DND-41 (cell line): ENCODE data around the gene LMNTD2.

ENCODE experiments used
- ATAC-seq: fragments of 200-7000 bp; cut with Tn5 transposase; 3 replicates; pipeline ENCODE4 v1.9.1; 2021; ENCODE audit warnings: low read depth; ENCODE audit not compliant: insufficient read depth
- DNase-seq: peaks from one replicate; pipeline ENCODE4 v3.0.0-alpha.2; 2020
- H2AFZ ChIP-seq: 2 replicates; pipeline ENCODE4 v1.6.0; 2012; ENCODE audit warnings: low read depth, low read length
- H3K27ac ChIP-seq: 2 replicates; pipeline ENCODE4 v1.5.1; 2012; ENCODE audit warnings: low read length, inconsistent platforms
- H3K27me3 ChIP-seq: fragments of 200-600 bp; sonication (generic); 2 replicates; pipeline ENCODE4 v1.6.0; 2012; ENCODE audit warnings: low read length, mild to moderate bottlenecking, inconsistent platforms; ENCODE audit not compliant: insufficient read depth, poor library complexity
- H3K36me3 ChIP-seq: 2 replicates; pipeline ENCODE4 v1.5.1; 2012; ENCODE audit warnings: low read length, inconsistent platforms; ENCODE audit not compliant: insufficient read depth
- H3K4me1 ChIP-seq: 2 replicates; pipeline ENCODE4 v1.5.1; 2012; ENCODE audit warnings: mild to moderate bottlenecking, low read length; ENCODE audit not compliant: insufficient read depth
- H3K4me2 ChIP-seq: 2 replicates; pipeline ENCODE4 v1.6.0; 2012; ENCODE audit warnings: mild to moderate bottlenecking, moderate library complexity, low read length, inconsistent platforms; ENCODE audit not compliant: insufficient read depth
- H3K4me3 ChIP-seq, 2 experiments: fragments of 200-600 bp in 1 of 2; shearing (Covaris generic) in 1 of 2; 2 replicates each; pipeline ENCODE4 v1.5.1; 2012 to 2016; ENCODE audit warnings: inconsistent platforms in 2 of 2, low read length in 2 of 2, mild to moderate bottlenecking in 2 of 2, low read depth in 1 of 2, moderate library complexity in 1 of 2
- H3K79me2 ChIP-seq: 2 replicates; pipeline ENCODE4 v1.6.0; 2012; ENCODE audit warnings: low read length, inconsistent platforms; ENCODE audit not compliant: insufficient read depth
- H3K9ac ChIP-seq: 2 replicates; pipeline ENCODE4 v1.6.0; 2012; ENCODE audit warnings: low read depth, mild to moderate bottlenecking, inconsistent platforms, low read length, moderate library complexity
- H3K9me3 ChIP-seq: 2 replicates; pipeline ENCODE4 v1.5.1; 2012; ENCODE audit warnings: low read length, moderate library complexity, mild to moderate bottlenecking, inconsistent platforms; ENCODE audit not compliant: insufficient read depth, severe bottlenecking
- H4K20me1 ChIP-seq: 2 replicates; pipeline ENCODE4 v1.6.0; 2012; ENCODE audit warnings: low read length; ENCODE audit not compliant: insufficient read depth
- CTCF ChIP-seq: IDR thresholded peaks from 2 replicates; pipeline ENCODE4 v1.5.1; 2012; ENCODE audit warnings: borderline replicate concordance, low read length, moderate library complexity, mild to moderate bottlenecking; ENCODE audit not compliant: poor library complexity, severe bottlenecking; ENCODE audit errors: extremely low read depth
- EZH2 ChIP-seq: IDR thresholded peaks from 3 replicates; pipeline ENCODE4 v1.6.1; 2012; ENCODE audit warnings: borderline replicate concordance, low read depth, mild to moderate bottlenecking, moderate library complexity, low read length, inconsistent platforms; ENCODE audit not compliant: severe bottlenecking

Gene LMNTD2

DNA sequence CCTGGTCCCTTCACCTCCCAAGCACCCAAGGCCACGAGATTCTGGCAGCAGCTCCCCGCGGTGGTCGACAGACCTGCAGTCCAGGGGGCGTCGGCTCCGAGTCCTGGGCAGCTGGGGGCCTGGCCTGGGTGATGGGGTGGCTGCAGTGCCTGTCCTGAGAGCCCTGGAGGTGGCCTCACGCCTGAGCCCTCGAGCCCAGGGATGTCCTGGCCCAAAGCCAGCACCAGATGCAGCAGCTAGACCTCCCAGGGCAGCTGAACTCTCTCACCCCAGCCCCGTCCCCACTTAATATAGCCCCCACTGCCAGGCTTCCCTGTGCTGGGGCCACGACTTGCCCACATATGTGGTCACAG lies 6.6 kb downstream of the LMNTD2 start:
- no peak overlapping the region for H3K9ac ChIP-seq
- no peaks in the 10 kb centered on the region for H3K9me3 ChIP-seq
- H3K4me1 ChIP-seq: peaks cover 15% of the 10 kb centered on the region
- H4K20me1 ChIP-seq: no peaks in the 10 kb centered on the region
- H3K4me2 ChIP-seq: no peak overlapping the region
- no peaks in the 10 kb centered on the region for H3K27me3 ChIP-seq
- TF ChIP-seq CTCF (no peak), EZH2 (no peak)
- no peak overlapping the region for H2AFZ ChIP-seq
- no peak for DNase-seq
- no peaks in the 10 kb centered on the region for H3K36me3 ChIP-seq
- no peak overlapping the region for H3K27ac ChIP-seq
- no peak overlapping the region for H3K4me3 ChIP-seq
- no peaks in the 10 kb centered on the region for H3K79me2 ChIP-seq
- no peak for ATAC-seq

DNA sequence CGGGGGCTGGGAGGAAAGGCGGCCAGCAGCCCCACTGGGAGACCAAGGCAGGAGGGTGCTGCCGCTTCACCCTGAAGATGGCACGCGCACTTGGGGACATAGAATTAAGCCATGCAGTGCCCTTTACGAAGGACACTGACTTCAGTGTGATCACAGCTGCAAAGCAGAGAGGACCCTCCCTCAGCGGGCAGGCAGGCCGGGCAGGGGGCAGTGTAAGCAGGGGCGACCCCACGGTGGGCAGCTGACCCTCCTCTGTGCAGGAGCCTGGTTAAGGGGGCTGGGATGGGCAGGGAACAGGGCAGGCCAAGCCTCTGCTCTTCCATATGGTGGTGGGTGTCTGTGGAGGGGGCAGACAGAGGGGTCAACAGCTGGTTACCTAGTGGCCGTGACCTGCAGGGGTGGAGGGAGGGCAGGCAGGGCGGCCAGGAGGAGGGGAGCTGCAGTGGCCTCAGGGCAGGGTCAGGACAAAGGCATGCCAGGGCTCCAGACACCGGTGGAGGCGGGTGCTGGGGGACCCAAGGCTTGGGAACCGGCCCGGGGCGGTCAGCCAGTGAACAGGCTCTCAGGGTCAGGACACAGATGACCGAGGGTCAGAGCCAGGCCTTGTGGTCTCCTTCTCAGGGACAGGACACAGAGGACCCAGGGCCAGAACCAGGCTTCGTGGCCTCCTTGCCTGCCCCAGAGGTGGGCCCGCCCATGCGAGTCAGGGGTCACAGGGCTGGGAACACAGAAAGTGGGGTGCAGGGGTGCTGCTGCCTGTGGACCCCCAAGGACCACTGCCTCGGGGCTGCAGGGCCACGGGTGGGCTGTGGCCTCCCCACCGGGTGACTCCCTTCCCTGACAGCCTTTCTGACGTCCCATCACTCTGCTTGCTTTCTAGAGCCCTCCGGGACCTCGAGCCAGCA lies 7.2 kb downstream of the LMNTD2 start:
- no peaks in the 10 kb centered on the region for H4K20me1 ChIP-seq
- H3K27me3 ChIP-seq: no peaks in the 10 kb centered on the region
- no peak overlapping the region for H3K27ac ChIP-seq
- H3K9me3 ChIP-seq: no peaks in the 10 kb centered on the region
- no peak overlapping the region for H2AFZ ChIP-seq
- no peaks in the 10 kb centered on the region for H3K36me3 ChIP-seq
- no peaks in the 10 kb centered on the region for H3K79me2 ChIP-seq
- no peak for TF ChIP-seq EZH2
- no peak for TF ChIP-seq CTCF
- no peak for ATAC-seq
- no peak overlapping the region for H3K4me3 ChIP-seq
- H3K4me2 ChIP-seq: no peak overlapping the region
- H3K4me1 ChIP-seq: peaks cover 15% of the 10 kb centered on the region
- no peak for DNase-seq
- H3K9ac ChIP-seq: no peak overlapping the region

GRCh38 chr11:551596-551995 lies 8.9 kb downstream of the LMNTD2 start:
- Histone ChIP-seq H3K4me1 (peaks cover 15% of the 10 kb centered on the region), H3K9me3 (no peaks in the 10 kb centered on the region), H3K4me2 (no peak overlapping the region), H3K36me3 (no peaks in the 10 kb centered on the region), H3K79me2 (no peaks in the 10 kb centered on the region), H3K27me3 (no peaks in the 10 kb centered on the region), H4K20me1 (no peaks in the 10 kb centered on the region), H3K4me3 (no peak overlapping the region), H3K9ac (no peak overlapping the region), H2AFZ (no peak overlapping the region), H3K27ac (no peak overlapping the region)
- no peak for ATAC-seq
- no peak for DNase-seq
- TF ChIP-seq CTCF: no peak
- TF ChIP-seq EZH2: no peak

- no peak overlapping the region for H2AFZ ChIP-seq
- H3K4me3 ChIP-seq: no peak overlapping the region
- ATAC-seq: no peak
- no peak overlapping the region for H3K27ac ChIP-seq
- H3K79me2 ChIP-seq: no peaks in the 10 kb centered on the region
- no peaks in the 10 kb centered on the region for H3K9me3 ChIP-seq
- no peak overlapping the region for H3K9ac ChIP-seq
- no peak overlapping the region for H3K4me2 ChIP-seq
- H3K27me3 ChIP-seq: no peaks in the 10 kb centered on the region
- no peak for TF ChIP-seq EZH2
- no peak for TF ChIP-seq CTCF
- H3K36me3 ChIP-seq: no peaks in the 10 kb centered on the region
- H3K4me1 ChIP-seq: peaks cover 12% of the 10 kb centered on the region
- no peak for DNase-seq
- H4K20me1 ChIP-seq: no peaks in the 10 kb centered on the region
Observed at GRCh38 chr11:551131-551530, 9.4 kb downstream of the LMNTD2 start.
